ENCODE data around the gene LRRC46.

- TF ChIP-seq, protein P1, sequence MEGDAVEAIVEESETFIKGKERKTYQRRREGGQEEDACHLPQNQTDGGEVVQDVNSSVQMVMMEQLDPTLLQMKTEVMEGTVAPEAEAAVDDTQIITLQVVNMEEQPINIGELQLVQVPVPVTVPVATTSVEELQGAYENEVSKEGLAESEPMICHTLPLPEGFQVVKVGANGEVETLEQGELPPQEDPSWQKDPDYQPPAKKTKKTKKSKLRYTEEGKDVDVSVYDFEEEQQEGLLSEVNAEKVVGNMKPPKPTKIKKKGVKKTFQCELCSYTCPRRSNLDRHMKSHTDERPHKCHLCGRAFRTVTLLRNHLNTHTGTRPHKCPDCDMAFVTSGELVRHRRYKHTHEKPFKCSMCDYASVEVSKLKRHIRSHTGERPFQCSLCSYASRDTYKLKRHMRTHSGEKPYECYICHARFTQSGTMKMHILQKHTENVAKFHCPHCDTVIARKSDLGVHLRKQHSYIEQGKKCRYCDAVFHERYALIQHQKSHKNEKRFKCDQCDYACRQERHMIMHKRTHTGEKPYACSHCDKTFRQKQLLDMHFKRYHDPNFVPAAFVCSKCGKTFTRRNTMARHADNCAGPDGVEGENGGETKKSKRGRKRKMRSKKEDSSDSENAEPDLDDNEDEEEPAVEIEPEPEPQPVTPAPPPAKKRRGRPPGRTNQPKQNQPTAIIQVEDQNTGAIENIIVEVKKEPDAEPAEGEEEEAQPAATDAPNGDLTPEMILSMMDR (IDR thresholded peaks at IDR 0.05 in 8 of 11, conservative IDR thresholded peaks at IDR 0.05 in 3 of 11), result no peak
- TF ChIP-seq POLR2A (IDR thresholded peaks at IDR 0.05), result no peak
Measured at GRCh38 chr17:47879028-47879585, 47.6 kb downstream of the LRRC46 start.

Measured in spleen (tissue), 7 donors.